Lung (tissue), 12 donors: ENCODE results near the gene ANGPTL3. TPM values are rescaled to one million over a fixed set of nuclear protein-coding genes. Genes with fewer than 3 reads are reported as not detected.
A peak's percentile ranks its signal among the peaks of the same experiment; 100 is the strongest.

Experiments used
- ATAC-seq: fragments of 200-7000 bp; cut with Tn5 transposase; one replicate; pipeline ENCODE4 v1.9.1; 2020; ENCODE audit warnings: moderate number of reproducible peaks; ENCODE audit not compliant: insufficient read depth, low FRiP score
- DNase-seq, 3 donors: peaks; one replicate each; pipeline ENCODE4 v3.0.0-alpha.2; 2013 to 2017
- H3K27ac ChIP-seq, 2 donors: one replicate each; pipeline ENCODE4 v1.5.1; 2013; ENCODE audit warnings: mild to moderate bottlenecking in 2 of 2, moderate library complexity in 2 of 2, control low read depth in 1 of 2, inconsistent platforms in 1 of 2, low read depth in 1 of 2, low read length in 1 of 2
- H3K27me3 ChIP-seq, 3 donors: one replicate each; pipeline ENCODE4 v1.5.1; 2013; ENCODE audit warnings: low read length in 2 of 3; ENCODE audit not compliant: control insufficient read depth in 3 of 3, insufficient read depth in 3 of 3
- H3K36me3 ChIP-seq, 4 donors: one replicate each; pipeline ENCODE4 v1.5.1; 2013; ENCODE audit warnings: low read length in 4 of 4, mild to moderate bottlenecking in 1 of 4, moderate library complexity in 1 of 4; ENCODE audit not compliant: control insufficient read depth in 4 of 4, insufficient read depth in 4 of 4
- H3K4me1 ChIP-seq, 5 donors: one replicate each; pipeline ENCODE4 v1.5.1; 2013; ENCODE audit warnings: low read length in 5 of 5, mild to moderate bottlenecking in 2 of 5, moderate library complexity in 1 of 5; ENCODE audit not compliant: control insufficient read depth in 5 of 5, insufficient read depth in 5 of 5
- H3K4me3 ChIP-seq: one replicate; pipeline ENCODE4 v1.5.1; 2013; ENCODE audit warnings: mild to moderate bottlenecking, control low read depth, moderate library complexity
- H3K9ac ChIP-seq, 2 donors: one replicate each; pipeline ENCODE4 v1.5.1; 2013; ENCODE audit warnings: low read length in 2 of 2, control low read depth in 1 of 2; ENCODE audit not compliant: insufficient read depth in 1 of 2
- H3K9me3 ChIP-seq, 4 donors: one replicate each; pipeline ENCODE4 v1.5.1; 2013; ENCODE audit warnings: low read length in 3 of 4, mild to moderate bottlenecking in 1 of 4, moderate library complexity in 1 of 4; ENCODE audit not compliant: control insufficient read depth in 4 of 4, insufficient read depth in 3 of 4
- CTCF ChIP-seq: IDR thresholded peaks from 2 replicates; pipeline ENCODE4 v1.5.1; 2012; ENCODE audit warnings: mild to moderate bottlenecking; ENCODE audit errors: control extremely low read depth, extremely low read depth
- WGBS, 2 donors: extraction: QIAGEN DNeasy Blood & Tissue Kit; methylation state at CpG; one replicate each; pipeline ENCODE4 v1.1.7; 2013; 5-methylcytosine and 5-hydroxymethylcytosine counted together
- polyA plus RNA-seq, 2 donors: library from polyadenylated mRNA; stranded (reverse); fragments of 200-250 nt; gene quantifications; one replicate each; pipeline ENCODE4 v1.2.1, GENCODE V29; 2013
- total RNA-seq, 2 donors: library from RNA; depleted of rRNA in 1 of 2; stranded (reverse); fragments of >200 nt in 1 of 2; gene quantifications; one replicate each; pipeline ENCODE4 v1.2.1, GENCODE V29; 2014 to 2021
- donor health status: control.
- donor health status: control.
- donor health status: Bipolar disorder and iron deficiency.
- donor health status: healthy.
- donor health status: DM: yes; HTN: yes; CAD: no.

The ANGPTL3 gene
- total and polyA plus RNA-seq, 4 donors = 0.06 TPM; not detected in 3

- H3K9ac ChIP-seq = no peak overlapping the region
- no peak overlapping the region for H3K27ac ChIP-seq
- no peak for DNase-seq
- no peaks in the 10 kb centered on the region for H3K27me3 ChIP-seq
- H3K36me3 ChIP-seq = peaks cover 0 to 7% (median 0%) of the 10 kb centered on the region in 4 donors
- 94 to 98% methylated on average over 1 of the region's 1 CpG for WGBS, 2 donors
- no peaks in the 10 kb centered on the region for H3K4me1 ChIP-seq
- H3K4me3 ChIP-seq = no peak overlapping the region
- no peaks in the 10 kb centered on the region for H3K9me3 ChIP-seq
- TF ChIP-seq CTCF = no peak
- ATAC-seq = no peak
Observed at GRCh38 chr1:62613890-62614289, 16.6 kb downstream of the ANGPTL3 start.

- H3K9me3 ChIP-seq = no peaks in the 10 kb centered on the region
- peaks cover 0 to 12% (median 0%) of the 10 kb centered on the region in 4 donors for H3K36me3 ChIP-seq
- H3K27ac ChIP-seq = no peak overlapping the region
- 93 to 95% methylated on average over 1 of the region's 1 CpG for WGBS, 2 donors
- no peak overlapping the region for H3K9ac ChIP-seq
- no peak for TF ChIP-seq CTCF
- no peaks in the 10 kb centered on the region for H3K27me3 ChIP-seq
- no peak overlapping the region for H3K4me3 ChIP-seq
- peak in 1 of 3 donors; percentile 14 for DNase-seq
- peak; percentile 82 for ATAC-seq
- no peaks in the 10 kb centered on the region for H3K4me1 ChIP-seq
Observed at GRCh38 chr1:62621907-62622306, 24.6 kb downstream of the ANGPTL3 start.

- no peak for TF ChIP-seq CTCF
- H3K4me3 ChIP-seq = no peak overlapping the region
- DNase-seq (no peak), ATAC-seq (no peak)
- no peak overlapping the region for H3K9ac ChIP-seq
- WGBS, 2 donors = 74% methylated on average over 1 of the region's 1 CpG
- no peak overlapping the region for H3K27ac ChIP-seq
- no peaks in the 10 kb centered on the region for H3K27me3 ChIP-seq
- H3K4me1 ChIP-seq = peaks cover 0 to 2% (median 0%) of the 10 kb centered on the region in 5 donors
- peaks cover 0 to 10% (median 5%) of the 10 kb centered on the region in 4 donors for H3K36me3 ChIP-seq
- H3K9me3 ChIP-seq = no peaks in the 10 kb centered on the region
Observed at GRCh38 chr1:62625415-62625814, 28.1 kb downstream of the ANGPTL3 start.

GRCh38 chr1:62628506-62628905, 31.2 kb downstream of the ANGPTL3 start:
- DNase-seq (no peak), ATAC-seq (no peak)
- TF ChIP-seq CTCF = no peak
- Histone ChIP-seq H3K9ac (no peak overlapping the region), H3K27ac (no peak overlapping the region), H3K27me3 (no peaks in the 10 kb centered on the region), H3K9me3 (no peaks in the 10 kb centered on the region), H3K4me3 (no peak overlapping the region), H3K4me1 (peaks cover 0 to 2% (median 0%) of the 10 kb centered on the region in 5 donors), H3K36me3 (peaks cover 2 to 21% (median 8%) of the 10 kb centered on the region in 4 donors)
- 32 to 83% methylated on average over 1 of the region's 1 CpG for WGBS, 2 donors
